HCT116 (cell line): ENCODE measurements around the gene APP. TPM values are rescaled to one million over a fixed set of nuclear protein-coding genes. Genes with fewer than 3 reads are reported as not detected.

Experiments
- ATAC-seq: fragments of 200-7000 bp; cut with Tn5 transposase; 2 replicates; pipeline ENCODE4 v1.9.1; 2020; ENCODE audit warnings: mild to moderate bottlenecking, moderate library complexity
- BruUV-seq: library from RNA; stranded (reverse); fragments of 400-500 nt; replicated peaks from 2 replicates; lab custom pipeline; 2021; lab: Mats Ljungman, UMichigan
- CTCF ChIA-PET: fragments of 300-600 bp; sonication (Branson Sonifier 250); formaldehyde crosslinking; loops from one replicate; lab custom pipeline; 2021; ENCODE audit warnings: antibody characterized with exemption; lab: Charles Lee
- POLR2A ChIA-PET: fragments of 300-600, 350-600 bp; sonication (Branson Sonifier 250); formaldehyde crosslinking; loops from one replicate; lab custom pipeline; 2021; ENCODE audit warnings: antibody characterized with exemption; lab: Charles Lee
- RAD21 ChIA-PET, 2 experiments: fragments of 300-600 bp; sonication (Branson Sonifier 250); formaldehyde crosslinking; loops; one replicate each; lab custom pipeline; 2023; ENCODE audit warnings: low total read pairs in 2 of 2; ENCODE audit not compliant: uncharacterized antibody in 2 of 2, unreplicated experiment in 2 of 2, low non-redundant PET in 1 of 2; lab: Charles Lee
- DNase-seq: peaks from one replicate; pipeline ENCODE4 v3.0.0-alpha.2; 2010; ENCODE audit warnings: low read depth, low spot score
- H2AFZ ChIP-seq: fragments of 200-600 bp; shearing (Covaris generic), sonication (generic); 2 replicates; pipeline ENCODE4 v1.6.1; 2017; ENCODE audit warnings: low read depth, mixed run types, mixed read lengths, antibody characterized with exemption, low read length; ENCODE audit not compliant: poor library complexity, severe bottlenecking
- H3K27ac ChIP-seq: 2 replicates; pipeline ENCODE4 v1.5.1; 2012; ENCODE audit warnings: low read depth, low read length
- H3K27me3 ChIP-seq: fragments of 200-600 bp; sonication (generic); 2 replicates; pipeline ENCODE4 v1.6.1; 2016; ENCODE audit warnings: mixed run types, low read length, mixed read lengths; ENCODE audit not compliant: insufficient read depth
- H3K36me3 ChIP-seq, 2 experiments: fragments of 200-500 bp in 1 of 2; fragments of 200-600 bp in 1 of 2; sonication (Bioruptor generic) in 1 of 2; sonication (generic) in 1 of 2; 2 replicates each; pipeline versions ENCODE4 v1.5.1 to v1.6.1; 2014 to 2016; ENCODE audit warnings: low read length in 2 of 2, inconsistent platforms in 1 of 2, mixed read lengths in 1 of 2, mixed run types in 1 of 2; ENCODE audit not compliant: insufficient read depth in 2 of 2, control insufficient read depth in 1 of 2
- H3K4me1 ChIP-seq, 2 experiments: fragments of 200-600 bp in 1 of 2; sonication (generic) in 1 of 2; 2 replicates each; pipeline versions ENCODE4 v1.5.1 to v1.6.1; 2012 to 2017; ENCODE audit warnings: low read length in 2 of 2, inconsistent platforms in 1 of 2, mild to moderate bottlenecking in 1 of 2, mixed read lengths in 1 of 2, mixed run types in 1 of 2, moderate library complexity in 1 of 2; ENCODE audit not compliant: insufficient read depth in 2 of 2, control insufficient read depth in 1 of 2
- H3K4me2 ChIP-seq: fragments of 200-600 bp; sonication (generic); 2 replicates; pipeline ENCODE4 v1.6.1; 2017; ENCODE audit warnings: mixed run types, low read length, mixed read lengths
- H3K4me3 ChIP-seq, 2 experiments: fragments of 200-600 bp in 1 of 2; sonication (generic) in 1 of 2; replicated peaks in 1 of 2; 2 replicates each; pipeline ENCODE4 v1.5.1; 2011 to 2016; ENCODE audit warnings: low read length in 2 of 2, control low read depth in 1 of 2, low read depth in 1 of 2, mild to moderate bottlenecking in 1 of 2, mixed read lengths in 1 of 2, mixed run types in 1 of 2
- H3K79me2 ChIP-seq: fragments of 200-600 bp; sonication (generic); 2 replicates; pipeline ENCODE4 v1.6.1; 2017; ENCODE audit warnings: mild to moderate bottlenecking, mixed run types, low read length, moderate library complexity, mixed read lengths; ENCODE audit not compliant: insufficient read depth
- H3K9ac ChIP-seq: fragments of 200-600 bp; sonication (generic); 2 replicates; pipeline ENCODE4 v1.6.1; 2016; ENCODE audit warnings: low read length, mixed read lengths
- H3K9me2 ChIP-seq: fragments of 200-600 bp; sonication (generic), shearing (Covaris generic); 2 replicates; pipeline ENCODE4 v1.6.1; 2017; ENCODE audit warnings: mixed run types, mild to moderate bottlenecking, moderate library complexity; ENCODE audit not compliant: insufficient read depth
- H3K9me3 ChIP-seq, 2 experiments: fragments of 200-500 bp in 1 of 2; fragments of 200-600 bp in 1 of 2; sonication (Bioruptor generic) in 1 of 2; sonication (generic) in 1 of 2; 2 replicates each; pipeline ENCODE4 v1.6.1; 2014 to 2017; ENCODE audit warnings: low read length in 2 of 2, mixed read lengths in 2 of 2, inconsistent platforms in 1 of 2, low read depth in 1 of 2, mild to moderate bottlenecking in 1 of 2, mixed run types in 1 of 2, moderate library complexity in 1 of 2; ENCODE audit not compliant: control insufficient read depth in 1 of 2, insufficient read depth in 1 of 2
- H4K20me1 ChIP-seq: fragments of 200-600 bp; sonication (generic), shearing (Covaris generic); 2 replicates; pipeline ENCODE4 v1.6.1; 2017; ENCODE audit warnings: mixed run types, mild to moderate bottlenecking, moderate library complexity; ENCODE audit not compliant: insufficient read depth
- ATF3 ChIP-seq: IDR thresholded peaks from 2 replicates; pipeline ENCODE4 v1.6.1; 2012
- EZH2phosphoT487 ChIP-seq: fragments of 200-600 bp; IDR thresholded peaks from 2 replicates; pipeline ENCODE4 v1.6.1; 2018; ENCODE audit warnings: antibody characterized with exemption, borderline replicate concordance
- FOSL1 ChIP-seq: IDR thresholded peaks from 2 replicates; pipeline ENCODE4 v1.6.1; 2012; ENCODE audit warnings: low read depth
- JUND ChIP-seq: IDR thresholded peaks from 2 replicates; pipeline ENCODE4 v1.6.1; 2012
- MAX ChIP-seq: IDR thresholded peaks from 2 replicates; pipeline ENCODE4 v1.6.1; 2012
- POLR2A ChIP-seq: IDR thresholded peaks from 2 replicates; pipeline ENCODE4 v1.7.0; 2011; ENCODE audit warnings: borderline replicate concordance; ENCODE audit not compliant: insufficient read depth, insufficient read length; ENCODE audit errors: extremely low read depth
- POLR2AphosphoS5 ChIP-seq: IDR thresholded peaks from 2 replicates; pipeline ENCODE4 v1.6.1; 2011; ENCODE audit warnings: mild to moderate bottlenecking, low read depth, low read length, moderate library complexity
- RAD21 ChIP-seq: IDR thresholded peaks from 2 replicates; pipeline ENCODE4 v1.6.1; 2012; ENCODE audit warnings: low read depth, mild to moderate bottlenecking
- REST ChIP-seq: IDR thresholded peaks from 2 replicates; pipeline ENCODE4 v1.6.1; 2012; ENCODE audit warnings: low read depth
- SIN3A ChIP-seq: IDR thresholded peaks from 2 replicates; pipeline ENCODE4 v1.6.1; 2012; ENCODE audit warnings: low read depth
- SRF ChIP-seq: IDR thresholded peaks from 2 replicates; pipeline ENCODE4 v1.6.1; 2012; ENCODE audit warnings: low read depth
- ZFX ChIP-seq: fragments of 450-650 bp; IDR thresholded peaks from 2 replicates; pipeline ENCODE4 v1.6.1; 2017
- ZNF274 ChIP-seq: fragments of 200-500 bp; sonication (Bioruptor generic); IDR thresholded peaks from 2 replicates; pipeline ENCODE4 v1.6.1; 2014; ENCODE audit warnings: mild to moderate bottlenecking, low read depth, low read length, inconsistent platforms
- intact Hi-C: fragments of 100-400 bp; cut with micrococcal nuclease; formaldehyde crosslinking; loops from 2 replicates; pipeline ENCODE4 v1.10.0; 2022
- total RNA-seq: library from RNA; stranded (reverse); gene quantifications from one replicate; pipeline ENCODE4 v1.2.1, GENCODE V29; 2021; ENCODE audit not compliant: unreplicated experiment

APP gene
- total RNA-seq, 1 experiment from 2014 or later: 267 TPM

GRCh38 chr21:26001356-26001755 lies 169.2 kb downstream of the APP start:
- Histone ChIP-seq H3K9me2 (no peaks in the 10 kb centered on the region), H3K36me3 (0 out of 4 replicates have a peak, but pooled peaks cover 0 to 3% of the 10 kb centered on the region in 2 experiments), H4K20me1 (no peaks in the 10 kb centered on the region), H3K79me2 (peaks cover 9% of the 10 kb centered on the region; the same call in 1 of the 2 replicates), H3K27me3 (no peaks in the 10 kb centered on the region), H3K4me3 (no peak overlapping the region), H3K9ac (no peak overlapping the region), H3K27ac (no peak overlapping the region), H3K4me2 (no peak overlapping the region), H3K4me1 (peaks cover 22 to 26% of the 10 kb centered on the region in 2 experiments; a peak in 2 of 4 replicates), H3K9me3 (no peaks in the 10 kb centered on the region), H2AFZ (no peak overlapping the region)
- BruUV-seq: no TSS peak
- ChIA-PET POLR2A (no interaction called here), RAD21 (no interaction called here), CTCF (no interaction called here)
- no peak for DNase-seq
- TF ChIP-seq ZNF274: no peak
- no peak for TF ChIP-seq SRF
- TF ChIP-seq POLR2AphosphoS5: no peak
- TF ChIP-seq POLR2A: no peak
- no peak for TF ChIP-seq JUND
- intact Hi-C loops: no loop called here
- no peak for ATAC-seq

- no peak overlapping the region for H3K4me2 ChIP-seq
- H3K27ac ChIP-seq: no peak overlapping the region
- no peaks in the 10 kb centered on the region for H3K9me2 ChIP-seq
- H3K4me1 ChIP-seq: peaks cover 22 to 26% of the 10 kb centered on the region in 2 experiments; a peak in 2 of 4 replicates
- intact Hi-C loops: no loop called here
- POLR2A ChIA-PET: interaction anchor here (1.5 kb wide), 1 partner anchor 8 kb away, joined by 3 read pairs; no protein-coding TSS in a partner anchor
- H3K9ac ChIP-seq: no peak overlapping the region
- H4K20me1 ChIP-seq: no peaks in the 10 kb centered on the region
- TF ChIP-seq ATF3 (no peak), ZFX (no peak), RAD21 (no peak), MAX (no peak), EZH2phosphoT487 (no peak), POLR2A (no peak), SIN3A (no peak), REST (no peak), FOSL1 (no peak)
- no peak overlapping the region for H2AFZ ChIP-seq
- peaks cover 0 to 3% of the 10 kb centered on the region in 2 experiments; a peak in 1 of 4 replicates for H3K36me3 ChIP-seq
- no peaks in the 10 kb centered on the region for H3K27me3 ChIP-seq
- CTCF ChIA-PET: no interaction called here
- H3K79me2 ChIP-seq: peaks cover 9% of the 10 kb centered on the region; the same call in 1 of the 2 replicates
- DNase-seq (no peak), ATAC-seq (no peak)
- BruUV-seq: no TSS peak
- H3K4me3 ChIP-seq: no peak overlapping the region
- RAD21 ChIA-PET: no interaction called here
- H3K9me3 ChIP-seq: no peaks in the 10 kb centered on the region
Observed at GRCh38 chr21:25999921-26000582, 170.5 kb downstream of the APP start.
